ENCODE results near the gene HOXB6. TPM values are rescaled to one million over a fixed set of nuclear protein-coding genes. Genes with fewer than 3 reads are reported as not detected.

The HOXB6 gene
- total RNA-seq, 4 donors from 2014 or later = 0.27 to 4.6 (median 0.45) TPM

GRCh38 chr17:48565022-48565554 lies 39.7 kb downstream of the HOXB6 start:
- H3K4me3 ChIP-seq (ENCODE audit: low read depth, poor library complexity, severe bottlenecking) = no peak overlapping the region
- TF ChIP-seq POLR2A (IDR thresholded peaks at IDR 0.05) (no peak), CTCF (IDR thresholded peaks at IDR 0.05) (no peak)
- no peak for DNase-seq (ENCODE audit: low spot score in 2 of 2)
- 74 to 76% methylated on average over 2 of the region's 2 CpGs for whole genome bisulfite sequencing, 2 donors
- intact Hi-C loops (cut with DNase I; ENCODE audit: low total_unique reads) = no loop called here

- 9 to 14% methylated on average over 35 to 42 of the region's 73 CpGs for WGBS, 2 donors
- no peak for DNase-seq (ENCODE audit: low spot score in 2 of 2)
- no peak for TF ChIP-seq CTCF (IDR thresholded peaks at IDR 0.05)
- TF ChIP-seq POLR2A (IDR thresholded peaks at IDR 0.05) = no peak
- peak overlapping the region; percentile 10 for H3K4me3 ChIP-seq (ENCODE audit: low read depth, poor library complexity, severe bottlenecking)
- intact Hi-C loops (cut with DNase I; ENCODE audit: low total_unique reads) = no loop called here
Measured at GRCh38 chr17:48564188-48565021, 40.4 kb downstream of the HOXB6 start.

GRCh38 chr17:48563867-48564187 lies 41.0 kb downstream of the HOXB6 start:
- TF ChIP-seq POLR2A (IDR thresholded peaks at IDR 0.05) = no peak
- no peak for TF ChIP-seq CTCF (IDR thresholded peaks at IDR 0.05)
- intact Hi-C loops (cut with DNase I; ENCODE audit: low total_unique reads) = no loop called here
- WGBS, 2 donors = 35 to 43% methylated on average over 10 of the region's 10 CpGs

GRCh38 chr17:48563385-48563838 lies 41.4 kb downstream of the HOXB6 start:
- 64 to 72% methylated on average over 6 of the region's 6 CpGs for WGBS, 2 donors
- DNase-seq (ENCODE audit: low spot score in 2 of 2) = no peak
- TF ChIP-seq CTCF (IDR thresholded peaks at IDR 0.05) (no peak), POLR2A (IDR thresholded peaks at IDR 0.05) (no peak)
- H3K4me3 ChIP-seq (ENCODE audit: low read depth, poor library complexity, severe bottlenecking) = no peak overlapping the region
- intact Hi-C loops (cut with DNase I; ENCODE audit: low total_unique reads) = no loop called here

More at GRCh38 chr17:48563867-48564187, 41.0 kb downstream of the HOXB6 start:
- H3K4me3 ChIP-seq (ENCODE audit: low read depth, poor library complexity, severe bottlenecking) = no peak overlapping the region
- DNase-seq (ENCODE audit: low spot score in 2 of 2) = no peak

- 76 to 77% methylated on average over 5 of the region's 5 CpGs for WGBS, 2 donors
- intact Hi-C loops (cut with DNase I; ENCODE audit: low total_unique reads) = no loop called here
- DNase-seq (ENCODE audit: low spot score in 2 of 2) = no peak
- no peak for TF ChIP-seq POLR2A (IDR thresholded peaks at IDR 0.05)
- H3K4me3 ChIP-seq (ENCODE audit: low read depth, poor library complexity, severe bottlenecking) = no peak overlapping the region
Measured at GRCh38 chr17:48562934-48563333, 41.9 kb downstream of the HOXB6 start.

GRCh38 chr17:48561884-48562810 lies 42.6 kb downstream of the HOXB6 start:
- intact Hi-C loops (cut with DNase I; ENCODE audit: low total_unique reads) = no loop called here
- 74 to 75% methylated on average over 15 of the region's 15 CpGs for WGBS, 2 donors
- H3K4me3 ChIP-seq (ENCODE audit: low read depth, poor library complexity, severe bottlenecking) = no peak overlapping the region
- DNase-seq (ENCODE audit: low spot score in 2 of 2) = no peak
- TF ChIP-seq POLR2A (IDR thresholded peaks at IDR 0.05) = no peak
- TF ChIP-seq CTCF (IDR thresholded peaks at IDR 0.05) = no peak

Measured in lower leg skin (tissue), 4 donors.